T-helper 17 cell (primary cell): ENCODE measurements around the gene DMRT1. TPM values are rescaled to one million over a fixed set of nuclear protein-coding genes. Genes with fewer than 3 reads are reported as not detected.

ENCODE experiments used
- ATAC-seq: fragments of 150-1000 bp; cut with Tn5 transposase; 2 replicates; pipeline ENCODE4 v1.10.0; 2021; ENCODE audit warnings: mild to moderate bottlenecking, moderate library complexity
- DNase-seq, 3 donors: peaks; one replicate each; pipeline versions ENCODE4 v3.0.0 to v3.0.0-alpha.2; 2020 to 2021
- H3K9me3 ChIP-seq: one replicate; pipeline ENCODE4 v1.7.0; 2013; ENCODE audit warnings: low read length, mild to moderate bottlenecking; ENCODE audit not compliant: control insufficient read depth, poor library complexity, severe bottlenecking
- H3K27ac Mint-ChIP-seq: one replicate; pipeline ENCODE4 v1.8.0; 2022; ENCODE audit warnings: mild to moderate bottlenecking, moderate library complexity, mixed read lengths
- H3K27me3 Mint-ChIP-seq: one replicate; pipeline ENCODE4 v1.8.0; 2022; ENCODE audit warnings: mixed read lengths
- H3K36me3 Mint-ChIP-seq: one replicate; pipeline ENCODE4 v1.8.0; 2022; ENCODE audit warnings: low read depth, mixed read lengths
- H3K4me1 Mint-ChIP-seq: one replicate; pipeline ENCODE4 v1.8.0; 2022; ENCODE audit warnings: mild to moderate bottlenecking, mixed read lengths
- H3K4me3 Mint-ChIP-seq: one replicate; pipeline ENCODE4 v1.8.0; 2022; ENCODE audit warnings: mild to moderate bottlenecking, moderate library complexity, mixed read lengths
- total RNA-seq, 4 donors: library from RNA in 2 of 4; stranded (reverse) in 2 of 4; gene quantifications; one replicate each; pipeline ENCODE4 v1.2.3 and lab custom pipeline; 2022 to 2026

Gene DMRT1
- total RNA-seq, 2 donors from 2014 or later, result not detected

DNA sequence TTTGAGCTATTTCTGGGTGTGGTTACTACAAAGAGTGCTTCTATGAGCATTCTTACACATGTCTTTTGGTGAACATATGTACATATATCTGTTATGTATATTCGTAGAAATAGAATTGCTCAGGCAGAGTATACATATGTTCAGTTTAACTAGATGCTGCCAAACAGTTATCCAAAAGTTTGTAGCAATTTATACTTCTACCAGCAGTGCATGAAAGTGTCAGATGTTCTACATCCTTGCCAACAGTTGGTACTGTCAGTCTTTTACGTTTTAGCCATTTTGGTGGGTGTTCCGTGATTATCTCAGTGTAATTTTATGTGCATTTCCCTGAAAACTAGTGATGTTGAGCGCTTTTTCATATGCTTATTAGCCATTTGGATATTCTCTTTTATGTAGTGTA lies 172.7 kb downstream of the DMRT1 start:
- DNase-seq (no peak), ATAC-seq (no peak)
- Mint-ChIP-seq H3K4me3 (no peak overlapping the region), H3K36me3 (peaks cover 2% of the 10 kb centered on the region), H3K4me1 (peaks cover 4% of the 10 kb centered on the region), H3K27ac (no peak overlapping the region), H3K27me3 (peaks cover 44% of the 10 kb centered on the region)
- no peaks in the 10 kb centered on the region for H3K9me3 ChIP-seq

DNA sequence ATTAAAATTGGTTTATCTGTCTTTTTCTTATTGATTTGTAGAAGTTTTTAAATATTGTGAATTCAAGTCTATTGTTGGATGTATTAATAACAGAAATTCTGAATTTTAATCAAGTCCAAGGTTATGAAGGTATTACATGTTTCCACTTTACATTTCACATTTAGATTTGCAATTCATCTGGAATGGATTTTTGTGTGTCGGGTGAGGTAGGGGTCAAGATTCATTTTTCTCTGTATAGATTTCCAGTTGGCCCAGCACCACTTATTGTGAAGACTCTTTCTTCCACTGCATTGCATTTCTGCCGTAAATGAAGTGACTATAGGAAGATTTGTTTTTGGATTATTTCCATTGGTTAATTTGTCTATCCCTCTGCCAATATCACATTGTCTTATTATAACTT lies 173.1 kb downstream of the DMRT1 start:
- H3K9me3 ChIP-seq, result no peaks in the 10 kb centered on the region
- ATAC-seq (no peak), DNase-seq (no peak)
- Mint-ChIP-seq H3K4me1 (peaks cover under 1% of the 10 kb centered on the region), H3K27ac (no peak overlapping the region), H3K36me3 (peaks cover 2% of the 10 kb centered on the region), H3K4me3 (no peak overlapping the region), H3K27me3 (peaks cover 43% of the 10 kb centered on the region)

DNA sequence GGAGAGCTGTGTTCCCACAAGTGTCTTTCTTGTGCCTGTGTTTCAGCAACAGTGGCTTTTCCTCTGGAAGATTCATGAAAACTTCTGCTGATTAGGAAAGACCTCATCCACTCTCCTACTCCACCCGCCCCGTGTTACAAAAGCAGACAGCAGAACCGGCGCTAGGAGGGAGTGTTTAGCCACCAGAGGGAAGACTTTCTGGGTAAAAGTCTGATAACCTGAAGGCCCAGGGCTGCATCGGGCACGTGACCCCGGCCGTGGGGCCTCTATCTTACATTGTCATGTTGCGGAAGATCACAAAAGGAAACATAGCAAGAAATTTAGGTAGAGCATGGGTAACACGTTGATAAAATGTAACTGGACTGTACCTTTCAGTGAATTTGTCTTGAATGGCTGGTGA lies 176.6 kb downstream of the DMRT1 start:
- Mint-ChIP-seq H3K4me1 (no peaks in the 10 kb centered on the region), H3K36me3 (peaks cover 2% of the 10 kb centered on the region), H3K4me3 (no peak overlapping the region), H3K27me3 (peaks cover 54% of the 10 kb centered on the region), H3K27ac (no peak overlapping the region)
- ATAC-seq, result peak; percentile 55
- DNase-seq, result no peak
- H3K9me3 ChIP-seq, result no peaks in the 10 kb centered on the region

Other genes starting within 250 kb of the DMRT1 start
- gene DMRT3, start 135.0 kb downstream of the DMRT1 start, total RNA-seq, result not detected
- gene DMRT2, start 208.7 kb downstream of the DMRT1 start, total RNA-seq, result not detected